ENCODE measurements around the gene GATM.

- TF ChIP-seq CTCF (conservative IDR thresholded peaks at IDR 0.05 in 1 of 2, IDR thresholded peaks at IDR 0.05 in 1 of 2; ENCODE audit: extremely low read depth in 1 of 2, insufficient read depth in 1 of 2, low read depth in 1 of 2, low read length in 2 of 2) (no peak), EZH2 (IDR thresholded peaks at IDR 0.05; ENCODE audit: borderline replicate concordance, low read length) (no peak)
Measured at GRCh38 chr15:45320581-45321205, 57.7 kb downstream of the GATM start.

Measured in mammary epithelial cell (primary cell).